Panc1 (cell line): ENCODE measurements around the gene XNDC1N. TPM values are rescaled to one million over a fixed set of nuclear protein-coding genes. Genes with fewer than 3 reads are reported as not detected.

Source experiments
- ATAC-seq: fragments of 200-7000 bp; cut with Tn5 transposase; 2 replicates; pipeline ENCODE4 v1.9.1; 2020; ENCODE audit warnings: mild to moderate bottlenecking, moderate library complexity
- BruUV-seq: library from RNA; stranded (reverse); fragments of 400-500 nt; replicated peaks from 2 replicates; lab custom pipeline; 2021; lab: Mats Ljungman, UMichigan
- CTCF ChIA-PET: fragments of 300-600 bp; sonication (Branson Sonifier 250); formaldehyde crosslinking; loops from one replicate; lab custom pipeline; 2022; ENCODE audit warnings: antibody characterized with exemption; lab: Charles Lee
- POLR2A ChIA-PET: fragments of 300-600 bp; sonication (Branson Sonifier 250); formaldehyde crosslinking; loops from one replicate; lab custom pipeline; 2022; ENCODE audit warnings: antibody characterized with exemption; lab: Charles Lee
- DNase-seq: peaks from one replicate; pipeline ENCODE4 v3.0.0-alpha.2; 2010; ENCODE audit warnings: low read depth, low spot score
- H3K27ac ChIP-seq: 2 replicates; pipeline ENCODE4 v1.5.1; 2011; ENCODE audit warnings: mild to moderate bottlenecking, low read length, inconsistent platforms
- H3K27me3 ChIP-seq: fragments of 200-500 bp; sonication (Bioruptor generic); 2 replicates; pipeline ENCODE4 v1.6.0; 2014; ENCODE audit warnings: low read length, inconsistent platforms; ENCODE audit not compliant: control insufficient read depth, insufficient read depth
- H3K36me3 ChIP-seq: fragments of 200-500 bp; sonication (Bioruptor generic); 2 replicates; pipeline ENCODE4 v1.5.1; 2014; ENCODE audit warnings: inconsistent platforms, mild to moderate bottlenecking, low read length, moderate library complexity; ENCODE audit not compliant: control insufficient read depth, insufficient read depth
- H3K4me1 ChIP-seq: 2 replicates; pipeline ENCODE4 v1.5.1; 2011; ENCODE audit warnings: inconsistent platforms, mild to moderate bottlenecking, low read length, moderate library complexity; ENCODE audit not compliant: control insufficient read depth, insufficient read depth
- H3K4me3 ChIP-seq, 2 experiments: 2 replicates each; pipeline ENCODE4 v1.5.1; 2011 to 2012; ENCODE audit warnings: low read depth in 2 of 2, low read length in 2 of 2, mild to moderate bottlenecking in 2 of 2, inconsistent platforms in 1 of 2, moderate library complexity in 1 of 2
- H3K9me3 ChIP-seq: fragments of 200-500 bp; sonication (Bioruptor generic); 2 replicates; pipeline ENCODE4 v1.5.1; 2014; ENCODE audit warnings: low read depth, mild to moderate bottlenecking, inconsistent platforms, low read length, moderate library complexity; ENCODE audit not compliant: control insufficient read depth, insufficient read depth
- CTCF ChIP-seq: fragments of 450-650 bp; IDR thresholded peaks from 2 replicates; pipeline ENCODE4 v1.5.1; 2017; ENCODE audit warnings: mild to moderate bottlenecking
- POLR2AphosphoS5 ChIP-seq: IDR thresholded peaks from 2 replicates; pipeline ENCODE4 v1.6.1; 2012; ENCODE audit warnings: mild to moderate bottlenecking, low read depth, low read length, moderate library complexity
- SIN3A ChIP-seq: IDR thresholded peaks from 2 replicates; pipeline ENCODE4 v1.6.1; 2012; ENCODE audit warnings: low read depth, mild to moderate bottlenecking, low read length, moderate library complexity, borderline replicate concordance; ENCODE audit not compliant: insufficient read depth
- TCF7L2 ChIP-seq: IDR thresholded peaks from 2 replicates; pipeline ENCODE4 v1.6.1; 2011; ENCODE audit warnings: mild to moderate bottlenecking, low read depth, low read length, inconsistent platforms
- in situ Hi-C: cut with HindIII; loops from 2 replicates; pipeline ENCODE4 v1.10.0; 2016; ENCODE audit warnings: low sequenced_read_pairs, low pct_unique_long_range_greater_than_20kb
- intact Hi-C: fragments of 100-400 bp; cut with micrococcal nuclease; formaldehyde crosslinking; loops from one replicate; pipeline ENCODE4 v1.10.0; 2022; ENCODE audit not compliant: unreplicated experiment
- total RNA-seq: library from RNA; stranded (reverse); gene quantifications from one replicate; pipeline ENCODE4 v1.2.1, GENCODE V29; 2021; ENCODE audit not compliant: unreplicated experiment
- TF ChIP-seq, protein P1 (sequence below), 2 experiments: IDR thresholded peaks; 2 replicates each; pipeline ENCODE4 v1.6.1; 2011 to 2012; ENCODE audit warnings: low read depth in 2 of 2, control low read depth in 1 of 2, low read length in 1 of 2, mild to moderate bottlenecking in 1 of 2, moderate library complexity in 1 of 2; ENCODE audit not compliant: insufficient read depth in 1 of 2

The XNDC1N gene
- total RNA-seq, 1 experiment from 2014 or later = 11.5 TPM

GRCh38 chr11:71977090-71977489 is 48.7 kb upstream of the XNDC1N start:
- intact Hi-C loops (no loop called here), in situ Hi-C loops (no loop called here)
- 0 out of 2 replicates have a peak, but pooled peaks cover 4% of the 10 kb centered on the region for H3K36me3 ChIP-seq
- no peaks in the 10 kb centered on the region for H3K9me3 ChIP-seq
- no peaks in the 10 kb centered on the region for H3K27me3 ChIP-seq
- no peak for DNase-seq
- no peaks in the 10 kb centered on the region for H3K4me1 ChIP-seq
- BruUV-seq = no TSS peak
- no peak overlapping the region for H3K4me3 ChIP-seq
- TF ChIP-seq POLR2AphosphoS5 (no peak), TCF7L2 (no peak), CTCF (no peak), SIN3A (no peak)
- TF ChIP-seq, protein P1, sequence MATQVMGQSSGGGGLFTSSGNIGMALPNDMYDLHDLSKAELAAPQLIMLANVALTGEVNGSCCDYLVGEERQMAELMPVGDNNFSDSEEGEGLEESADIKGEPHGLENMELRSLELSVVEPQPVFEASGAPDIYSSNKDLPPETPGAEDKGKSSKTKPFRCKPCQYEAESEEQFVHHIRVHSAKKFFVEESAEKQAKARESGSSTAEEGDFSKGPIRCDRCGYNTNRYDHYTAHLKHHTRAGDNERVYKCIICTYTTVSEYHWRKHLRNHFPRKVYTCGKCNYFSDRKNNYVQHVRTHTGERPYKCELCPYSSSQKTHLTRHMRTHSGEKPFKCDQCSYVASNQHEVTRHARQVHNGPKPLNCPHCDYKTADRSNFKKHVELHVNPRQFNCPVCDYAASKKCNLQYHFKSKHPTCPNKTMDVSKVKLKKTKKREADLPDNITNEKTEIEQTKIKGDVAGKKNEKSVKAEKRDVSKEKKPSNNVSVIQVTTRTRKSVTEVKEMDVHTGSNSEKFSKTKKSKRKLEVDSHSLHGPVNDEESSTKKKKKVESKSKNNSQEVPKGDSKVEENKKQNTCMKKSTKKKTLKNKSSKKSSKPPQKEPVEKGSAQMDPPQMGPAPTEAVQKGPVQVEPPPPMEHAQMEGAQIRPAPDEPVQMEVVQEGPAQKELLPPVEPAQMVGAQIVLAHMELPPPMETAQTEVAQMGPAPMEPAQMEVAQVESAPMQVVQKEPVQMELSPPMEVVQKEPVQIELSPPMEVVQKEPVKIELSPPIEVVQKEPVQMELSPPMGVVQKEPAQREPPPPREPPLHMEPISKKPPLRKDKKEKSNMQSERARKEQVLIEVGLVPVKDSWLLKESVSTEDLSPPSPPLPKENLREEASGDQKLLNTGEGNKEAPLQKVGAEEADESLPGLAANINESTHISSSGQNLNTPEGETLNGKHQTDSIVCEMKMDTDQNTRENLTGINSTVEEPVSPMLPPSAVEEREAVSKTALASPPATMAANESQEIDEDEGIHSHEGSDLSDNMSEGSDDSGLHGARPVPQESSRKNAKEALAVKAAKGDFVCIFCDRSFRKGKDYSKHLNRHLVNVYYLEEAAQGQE (IDR thresholded peaks at IDR 0.05; ENCODE audit: insufficient read depth in 1 of 2, low read depth in 2 of 2, low read length in 1 of 2) = no peak
- H3K27ac ChIP-seq = no peak overlapping the region
- ChIA-PET CTCF (interaction anchor here (0.6 to 1.3 kb wide), 5 partner anchors 9 to 454 kb away, joined by 3 to 5 read pairs (median 4); no protein-coding TSS in a partner anchor), POLR2A (no interaction called here)
- ATAC-seq = no peak

DNA sequence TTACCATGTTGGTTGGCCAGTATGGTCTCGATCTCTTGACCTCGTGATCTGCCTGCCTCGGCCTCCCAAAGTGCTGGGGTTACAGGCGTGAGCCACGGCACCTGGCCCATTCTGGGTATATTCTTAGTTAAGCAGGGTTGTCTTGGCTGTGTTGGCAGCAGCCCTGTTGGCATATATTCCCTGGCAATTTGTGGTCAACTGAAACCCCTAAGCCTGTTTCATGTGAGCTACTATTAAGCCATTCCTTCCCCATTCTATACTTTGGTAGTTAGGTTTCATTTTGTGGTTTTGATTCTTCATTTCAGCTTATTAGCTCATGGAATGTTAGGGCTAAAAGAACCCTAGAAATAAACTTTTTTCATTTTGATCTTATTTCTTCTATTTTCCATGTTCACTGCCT is 48.2 kb upstream of the XNDC1N start:
- BruUV-seq = no TSS peak
- TF ChIP-seq TCF7L2 (no peak), SIN3A (no peak), POLR2AphosphoS5 (no peak), CTCF (no peak)
- TF ChIP-seq, protein P1 (IDR thresholded peaks at IDR 0.05; ENCODE audit: insufficient read depth in 1 of 2, low read depth in 2 of 2, low read length in 1 of 2) = no peak
- intact Hi-C loops = no loop called here
- no peaks in the 10 kb centered on the region for H3K4me1 ChIP-seq
- ChIA-PET CTCF (interaction anchor here (1.2 kb wide), 2 partner anchors 9 to 39 kb away, joined by 4 to 5 read pairs; no protein-coding TSS in a partner anchor), POLR2A (no interaction called here)
- no peaks in the 10 kb centered on the region for H3K27me3 ChIP-seq
- no peak overlapping the region for H3K4me3 ChIP-seq
- no peaks in the 10 kb centered on the region for H3K9me3 ChIP-seq
- 0 out of 2 replicates have a peak, but pooled peaks cover 4% of the 10 kb centered on the region for H3K36me3 ChIP-seq
- H3K27ac ChIP-seq = no peak overlapping the region
- DNase-seq (no peak), ATAC-seq (no peak)
- in situ Hi-C loops = no loop called here
